HepG2 (cell line): Measurements from ENCODE around the gene PRM2. TPM values are rescaled to one million over a fixed set of nuclear protein-coding genes. Genes with fewer than 3 reads are reported as not detected.

Experiments used
- CSRNP2 ChIP-seq: sonication (generic); formaldehyde crosslinking; conservative IDR thresholded peaks from 2 replicates; pipeline ENCODE4 v1.8.0; 2022; ENCODE audit warnings: low read depth, missing genetic modification reagents
- HOXA9 ChIP-seq: sonication (generic); formaldehyde crosslinking; IDR thresholded peaks from 2 replicates; pipeline ENCODE4 v1.8.1; 2022; ENCODE audit warnings: missing genetic modification reagents, mild to moderate bottlenecking, moderate library complexity, borderline replicate concordance
- KAT2B ChIP-seq: fragments of 150-350 bp; IDR thresholded peaks from 2 replicates; pipeline ENCODE4 v1.6.1; 2014; ENCODE audit warnings: low read depth, low read length, borderline replicate concordance
- PHF21A ChIP-seq: sonication (generic); formaldehyde crosslinking; IDR thresholded peaks from 2 replicates; pipeline ENCODE4 v1.5.0; 2020; ENCODE audit warnings: mild to moderate bottlenecking, missing genetic modification reagents
- SMAD9 ChIP-seq: sonication (generic); formaldehyde crosslinking; IDR thresholded peaks from 2 replicates; pipeline ENCODE4 v1.5.1; 2020; ENCODE audit warnings: mild to moderate bottlenecking, missing genetic modification reagents
- SNAI1 ChIP-seq: sonication (generic); formaldehyde crosslinking; IDR thresholded peaks from 2 replicates; pipeline ENCODE4 v1.5.0; 2020; ENCODE audit warnings: mild to moderate bottlenecking, missing genetic modification reagents, borderline replicate concordance
- SP140L ChIP-seq: sonication (generic); formaldehyde crosslinking; IDR thresholded peaks from 2 replicates; pipeline ENCODE4 v1.4.0; 2020; ENCODE audit warnings: missing genetic modification reagents, borderline replicate concordance
- SSRP1 ChIP-seq: IDR thresholded peaks from 2 replicates; pipeline ENCODE4 v1.6.1; 2016; ENCODE audit warnings: control low read depth
- TMF1 ChIP-seq: sonication (generic); formaldehyde crosslinking; IDR thresholded peaks from 2 replicates; pipeline ENCODE4 v1.8.1; 2022; ENCODE audit warnings: low read depth, missing genetic modification reagents
- ZBTB44 ChIP-seq: sonication (generic); formaldehyde crosslinking; IDR thresholded peaks from 2 replicates; pipeline ENCODE4 v1.4.0; 2020; ENCODE audit warnings: missing genetic modification reagents
- ZFY ChIP-seq: sonication (generic); formaldehyde crosslinking; IDR thresholded peaks from 2 replicates; pipeline ENCODE4 v1.4.0; 2020; ENCODE audit warnings: missing genetic modification reagents
- ZNF143 ChIP-seq: sonication (generic); formaldehyde crosslinking; IDR thresholded peaks from 2 replicates; pipeline ENCODE4 v1.4.0; 2020; ENCODE audit warnings: missing genetic modification reagents
- ZNF335 ChIP-seq: sonication (generic); formaldehyde crosslinking; IDR thresholded peaks from 2 replicates; pipeline ENCODE4 v1.4.0; 2020; ENCODE audit warnings: missing genetic modification reagents
- ZNF33A ChIP-seq: sonication (generic); formaldehyde crosslinking; IDR thresholded peaks from 2 replicates; pipeline ENCODE4 v1.5.1; 2020; ENCODE audit warnings: missing genetic modification reagents, mild to moderate bottlenecking, moderate library complexity, borderline replicate concordance
- ZNF557 ChIP-seq: sonication (generic); formaldehyde crosslinking; IDR thresholded peaks from 2 replicates; pipeline ENCODE4 v1.4.0; 2020; ENCODE audit warnings: missing genetic modification reagents
- ZNF790 ChIP-seq: sonication (generic); formaldehyde crosslinking; IDR thresholded peaks from 2 replicates; pipeline ENCODE4 v1.8.0; 2022; ENCODE audit warnings: missing genetic modification reagents, mild to moderate bottlenecking, borderline replicate concordance
- ZNF839 ChIP-seq: sonication (generic); formaldehyde crosslinking; IDR thresholded peaks from 2 replicates; pipeline ENCODE4 v1.4.0; 2020; ENCODE audit warnings: missing genetic modification reagents, mild to moderate bottlenecking, borderline replicate concordance
- ZSCAN20 ChIP-seq: sonication (generic); formaldehyde crosslinking; IDR thresholded peaks from 2 replicates; pipeline ENCODE4 v1.4.0; 2020; ENCODE audit warnings: missing genetic modification reagents, mild to moderate bottlenecking, borderline replicate concordance
- polyA plus RNA-seq, 8 experiments: library from polyadenylated mRNA; depleted of rRNA in 3 of 8; stranded (reverse) in 7 of 8; unstranded in 1 of 8; fragments of >200 nt; fragmentation: Illumina TruSeq in 4 of 8; extraction: Trizol in 4 of 8; gene quantifications; 2 replicates each; pipeline versions ENCODE4 v1.2.1 to v1.2.3, GENCODE V29; 2011 to 2016; ENCODE audit warnings: low read depth in 4 of 8, missing spikeins in 1 of 8, mixed read lengths in 1 of 8; ENCODE audit not compliant: insufficient read depth in 1 of 8
- total RNA-seq, 5 experiments: library from RNA; depleted of rRNA; stranded (reverse); fragments of >200 nt; fragmentation: Illumina TruSeq; extraction: Trizol; gene quantifications; 2 replicates each; pipeline ENCODE4 v1.2.3, GENCODE V29; 2016; ENCODE audit warnings: low read depth in 1 of 5
- TF ChIP-seq, protein P1 (sequence below): sonication (generic); formaldehyde crosslinking; IDR thresholded peaks from 2 replicates; pipeline ENCODE4 v1.5.0; 2020; ENCODE audit warnings: missing genetic modification reagents, mild to moderate bottlenecking, borderline replicate concordance
- TF ChIP-seq, protein P2 (sequence below): fragments of 450-650 bp; IDR thresholded peaks from 2 replicates; pipeline ENCODE4 v1.6.1; 2017
- TF ChIP-seq, protein P3 (sequence below): sonication (generic); formaldehyde crosslinking; IDR thresholded peaks from 2 replicates; pipeline ENCODE4 v1.8.0; 2022; ENCODE audit warnings: mild to moderate bottlenecking, missing genetic modification reagents, borderline replicate concordance

PRM2 gene
- total and polyA plus RNA-seq, 2 of the 13 experiments (the other 11 are each of a cell fraction or from before 2014, with no cell fraction given): 0.54 TPM; not detected in 1

DNA sequence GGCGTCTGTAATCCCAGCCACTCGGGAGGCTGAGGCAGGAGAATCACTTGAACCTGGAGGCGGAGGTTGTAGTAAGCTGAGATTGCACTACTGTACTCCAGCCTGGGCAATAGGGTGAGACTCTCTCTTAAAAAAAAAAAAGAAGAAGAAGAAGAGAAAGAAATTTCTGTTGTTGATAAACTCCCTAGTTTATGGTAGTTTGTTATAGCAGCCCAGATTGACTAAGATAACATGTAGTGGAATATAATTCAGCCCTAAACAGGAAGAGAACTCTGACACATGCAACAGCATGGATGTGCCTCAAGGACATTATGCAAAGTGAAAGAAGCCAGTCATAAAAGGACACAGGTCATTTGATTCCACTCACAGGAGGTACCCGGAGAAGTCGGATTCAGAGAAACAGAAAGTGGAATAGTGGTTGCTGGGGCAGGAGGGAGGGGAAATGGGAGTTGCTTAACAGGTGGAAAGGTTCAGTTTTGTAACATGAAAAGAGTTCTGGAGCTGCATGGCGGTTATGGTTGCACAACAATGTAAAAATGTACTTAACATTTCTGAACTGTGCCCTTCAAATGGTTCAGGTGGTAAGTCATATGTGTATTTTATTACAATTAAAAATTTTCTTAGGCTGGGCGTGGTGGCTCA, 30.8 kb upstream of the PRM2 start (continued):
- no peak for TF ChIP-seq CSRNP2
- TF ChIP-seq, protein P1, sequence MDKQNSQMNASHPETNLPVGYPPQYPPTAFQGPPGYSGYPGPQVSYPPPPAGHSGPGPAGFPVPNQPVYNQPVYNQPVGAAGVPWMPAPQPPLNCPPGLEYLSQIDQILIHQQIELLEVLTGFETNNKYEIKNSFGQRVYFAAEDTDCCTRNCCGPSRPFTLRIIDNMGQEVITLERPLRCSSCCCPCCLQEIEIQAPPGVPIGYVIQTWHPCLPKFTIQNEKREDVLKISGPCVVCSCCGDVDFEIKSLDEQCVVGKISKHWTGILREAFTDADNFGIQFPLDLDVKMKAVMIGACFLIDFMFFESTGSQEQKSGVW (CRISPR knock-in tag): no peak
- peak; percentile 85 for TF ChIP-seq PHF21A (CRISPR knock-in tag)
- peak; percentile 77; the same call in 1 of the 2 replicates for TF ChIP-seq ZNF557 (CRISPR knock-in tag)
- 0 out of 2 replicates have a peak, but pooled peaks have one; percentile 33 for TF ChIP-seq ZNF335
- no peak for TF ChIP-seq ZNF790 (CRISPR knock-in tag)
- no peak for TF ChIP-seq ZNF839
- no peak for TF ChIP-seq HOXA9
- TF ChIP-seq ZBTB44 (CRISPR knock-in tag): no peak
- TF ChIP-seq SSRP1 (CRISPR knock-in tag): peak; percentile 91; the same call in 1 of the 2 replicates
- TF ChIP-seq ZNF143 (CRISPR knock-in tag): peak; percentile 46; the same call in 1 of the 2 replicates
- no peak for TF ChIP-seq ZNF33A (CRISPR knock-in tag)
- TF ChIP-seq, protein P2, sequence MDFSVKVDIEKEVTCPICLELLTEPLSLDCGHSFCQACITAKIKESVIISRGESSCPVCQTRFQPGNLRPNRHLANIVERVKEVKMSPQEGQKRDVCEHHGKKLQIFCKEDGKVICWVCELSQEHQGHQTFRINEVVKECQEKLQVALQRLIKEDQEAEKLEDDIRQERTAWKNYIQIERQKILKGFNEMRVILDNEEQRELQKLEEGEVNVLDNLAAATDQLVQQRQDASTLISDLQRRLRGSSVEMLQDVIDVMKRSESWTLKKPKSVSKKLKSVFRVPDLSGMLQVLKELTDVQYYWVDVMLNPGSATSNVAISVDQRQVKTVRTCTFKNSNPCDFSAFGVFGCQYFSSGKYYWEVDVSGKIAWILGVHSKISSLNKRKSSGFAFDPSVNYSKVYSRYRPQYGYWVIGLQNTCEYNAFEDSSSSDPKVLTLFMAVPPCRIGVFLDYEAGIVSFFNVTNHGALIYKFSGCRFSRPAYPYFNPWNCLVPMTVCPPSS: no peak
- TF ChIP-seq SMAD9: no peak
- TF ChIP-seq SP140L (CRISPR knock-in tag): peak; percentile 67; the same call in 1 of the 2 replicates
- no peak for TF ChIP-seq SNAI1
- TF ChIP-seq KAT2B: no peak
- TF ChIP-seq ZSCAN20: peak; percentile 81; the same call in 1 of the 2 replicates
- TF ChIP-seq ZFY (CRISPR knock-in tag): 0 out of 2 replicates have a peak, but pooled peaks have one; percentile 23
- no peak; the same call in 1 of the 2 replicates for TF ChIP-seq TMF1 (CRISPR knock-in tag)
- TF ChIP-seq, protein P3, sequence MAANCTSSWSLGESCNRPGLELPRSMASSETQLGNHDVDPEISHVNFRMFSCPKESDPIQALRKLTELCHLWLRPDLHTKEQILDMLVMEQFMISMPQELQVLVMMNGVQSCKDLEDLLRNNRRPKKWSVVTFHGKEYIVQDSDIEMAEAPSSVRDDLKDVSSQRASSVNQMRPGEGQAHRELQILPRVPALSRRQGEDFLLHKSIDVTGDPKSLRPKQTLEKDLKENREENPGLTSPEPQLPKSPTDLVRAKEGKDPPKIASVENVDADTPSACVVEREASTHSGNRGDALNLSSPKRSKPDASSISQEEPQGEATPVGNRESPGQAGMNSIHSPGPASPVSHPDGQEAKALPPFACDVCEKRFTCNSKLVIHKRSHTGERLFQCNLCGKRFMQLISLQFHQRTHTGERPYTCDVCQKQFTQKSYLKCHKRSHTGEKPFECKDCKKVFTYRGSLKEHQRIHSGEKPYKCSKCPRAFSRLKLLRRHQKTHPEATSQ (CRISPR knock-in tag): no peak
